GM19328 (cell line): ENCODE results near the gene RERE.
"Not testable (repeated sequence)": the region's sequence is repeated elsewhere in the genome, so short reads cannot be mapped to it uniquely, and the experiment has no call there.

Experiments used
- ATAC-seq: cut with Tn5 transposase; IDR thresholded peaks from one replicate; pipeline ENCODE4 v1.9.1; 2021; ENCODE audit warnings: mild to moderate bottlenecking, moderate library complexity; ENCODE audit not compliant: unreplicated experiment

Gene RERE

DNA sequence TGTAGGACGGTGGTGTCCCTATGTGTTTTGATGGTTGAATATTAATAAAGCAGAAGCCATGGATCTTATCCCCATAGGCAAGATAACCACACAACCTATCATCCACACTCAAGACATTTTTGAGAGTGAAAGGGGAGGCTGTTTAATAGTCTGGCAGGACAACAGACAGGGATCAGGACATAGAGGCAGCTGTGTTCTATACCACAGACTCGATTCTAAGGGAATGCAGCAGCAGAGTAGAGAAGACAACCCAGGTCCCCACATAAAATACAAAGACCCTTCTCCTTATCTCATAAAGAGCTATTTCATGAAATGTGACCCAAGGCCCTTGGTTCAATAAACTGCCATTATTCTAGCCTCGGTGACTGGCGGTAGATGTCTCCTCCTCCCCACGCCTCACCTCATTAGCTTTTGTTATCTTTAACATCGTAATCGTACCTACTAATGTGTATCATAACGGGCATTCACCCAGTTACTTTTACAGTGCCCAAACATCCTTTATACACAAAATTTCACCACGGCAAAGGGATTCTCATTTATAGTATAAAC, 196.3 kb downstream of the RERE start:
- ATAC-seq: not testable (repeated sequence)

DNA sequence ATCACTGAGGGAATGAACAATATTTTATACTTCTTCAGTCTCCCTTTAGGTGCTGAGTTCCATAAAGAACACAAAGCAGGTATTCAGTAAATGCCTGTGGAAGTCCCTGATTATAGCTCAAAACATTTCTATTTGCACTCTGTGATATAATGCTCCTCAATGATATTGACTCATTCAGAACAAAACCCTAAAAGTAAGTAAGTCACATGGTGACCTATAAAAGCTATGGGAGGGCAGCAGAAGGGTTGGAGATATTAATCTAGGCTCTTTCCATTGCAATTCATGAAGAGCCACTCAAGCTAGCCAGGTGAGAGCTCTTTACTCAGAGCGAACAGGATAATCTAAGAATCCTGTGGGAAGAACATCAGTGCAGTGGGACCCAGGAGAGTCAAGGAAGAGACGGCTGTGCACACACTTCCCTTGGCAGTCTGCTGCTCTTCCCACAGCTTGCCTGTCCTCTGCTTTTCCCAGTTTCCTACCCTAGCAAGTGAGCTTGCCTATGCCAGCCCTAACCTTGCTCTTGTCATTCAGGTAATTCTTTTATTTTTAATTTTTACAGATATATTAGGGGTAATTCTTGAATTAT, 197.4 kb downstream of the RERE start:
- ATAC-seq: not testable (repeated sequence)

DNA sequence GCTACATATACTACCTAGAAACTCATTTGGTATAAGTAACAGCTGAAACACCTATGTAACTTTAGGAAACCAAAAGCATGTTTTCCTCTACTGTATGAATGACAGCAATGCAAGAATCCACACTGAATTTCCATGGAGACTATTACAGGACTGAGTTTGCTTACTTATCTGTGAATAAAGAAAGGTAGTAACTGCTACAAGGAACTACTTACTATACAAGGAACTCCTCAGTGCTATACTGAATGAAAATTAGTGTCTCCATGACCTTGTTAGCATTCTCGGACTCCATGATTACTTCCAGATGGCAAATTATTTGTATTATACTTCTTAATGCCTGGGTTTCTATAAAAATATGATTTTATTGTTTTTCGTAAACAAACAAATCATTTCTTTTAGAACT, 198.0 kb downstream of the RERE start:
- not testable (repeated sequence) for ATAC-seq

DNA sequence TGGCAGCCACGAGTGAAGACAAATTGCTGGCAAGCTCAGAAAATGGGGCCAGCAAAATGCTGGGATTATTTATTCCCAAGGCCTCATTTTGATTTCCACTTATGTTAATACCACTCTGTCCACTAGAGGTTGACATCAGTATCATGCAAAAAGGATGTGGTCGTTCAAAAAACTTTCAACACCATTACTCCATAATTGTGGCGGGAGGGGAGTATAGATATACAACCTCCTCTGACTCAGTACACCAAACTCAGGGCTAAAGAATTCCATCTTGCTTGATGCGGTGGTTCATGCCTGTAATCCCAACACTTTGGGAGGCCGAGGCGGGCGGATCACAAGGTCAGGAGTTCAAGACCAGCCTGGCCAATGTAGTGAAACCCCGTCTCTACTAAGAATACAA, 200.6 kb downstream of the RERE start:
- ATAC-seq: not testable (repeated sequence)

DNA sequence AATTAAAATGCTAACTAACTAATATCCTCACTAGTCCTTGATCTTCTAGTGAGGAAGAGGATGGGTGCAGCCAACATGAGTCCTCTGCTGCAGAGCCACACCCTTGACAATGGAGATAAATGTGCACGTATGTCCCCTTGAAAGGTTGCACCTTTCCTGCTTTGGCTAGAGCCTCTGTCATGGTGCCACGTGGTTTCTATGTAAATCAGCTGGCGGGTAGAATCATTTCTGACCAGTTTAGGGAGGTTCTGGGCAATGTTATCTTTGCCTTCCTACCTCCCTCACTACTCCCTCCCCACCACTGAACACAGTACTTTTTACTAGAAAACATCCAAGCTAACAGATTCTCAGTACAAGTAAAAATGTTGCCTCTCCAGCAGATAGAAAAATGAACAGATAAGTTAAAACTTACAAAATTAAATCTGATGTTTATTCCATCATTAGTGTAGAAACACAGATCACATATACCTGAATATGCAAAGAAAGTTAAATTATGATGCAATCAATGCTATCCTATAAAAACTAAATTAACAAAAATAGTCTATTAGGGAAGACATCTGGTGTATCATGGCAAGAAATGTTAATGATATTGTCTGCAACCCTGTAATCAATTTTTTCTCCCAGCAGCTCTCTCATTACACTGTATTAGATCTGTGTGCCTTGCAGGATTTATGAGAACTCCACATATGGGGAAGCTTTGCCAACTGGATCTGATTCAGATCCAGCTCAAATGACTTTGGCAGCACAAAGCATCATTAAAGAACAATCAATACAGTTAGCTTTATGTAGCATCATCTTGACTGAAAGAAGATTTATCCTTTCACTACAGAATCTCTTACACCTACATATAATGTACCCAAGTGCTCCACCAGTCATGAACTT, 205.6 kb downstream of the RERE start:
- not testable (repeated sequence) for ATAC-seq

DNA sequence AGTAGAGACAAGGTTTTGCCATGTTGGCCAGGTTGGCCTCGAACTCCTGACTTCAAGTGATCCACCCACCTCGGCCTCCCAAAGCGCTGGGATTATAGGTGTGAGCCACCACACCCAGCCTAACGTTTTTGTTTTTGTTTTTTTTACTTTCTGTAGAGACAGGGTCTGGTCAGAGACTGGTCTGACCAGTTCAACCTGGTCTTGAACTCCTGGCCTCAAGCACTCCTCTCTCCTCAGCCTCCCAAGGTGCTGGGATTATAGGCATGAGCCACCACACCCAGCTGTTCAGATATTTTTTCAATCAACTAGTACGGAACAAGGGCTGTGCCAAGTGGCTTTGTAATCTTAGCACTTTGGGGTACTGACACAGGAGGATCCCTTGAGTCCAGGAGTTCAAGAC, 209.5 kb downstream of the RERE start:
- ATAC-seq: no peak

DNA sequence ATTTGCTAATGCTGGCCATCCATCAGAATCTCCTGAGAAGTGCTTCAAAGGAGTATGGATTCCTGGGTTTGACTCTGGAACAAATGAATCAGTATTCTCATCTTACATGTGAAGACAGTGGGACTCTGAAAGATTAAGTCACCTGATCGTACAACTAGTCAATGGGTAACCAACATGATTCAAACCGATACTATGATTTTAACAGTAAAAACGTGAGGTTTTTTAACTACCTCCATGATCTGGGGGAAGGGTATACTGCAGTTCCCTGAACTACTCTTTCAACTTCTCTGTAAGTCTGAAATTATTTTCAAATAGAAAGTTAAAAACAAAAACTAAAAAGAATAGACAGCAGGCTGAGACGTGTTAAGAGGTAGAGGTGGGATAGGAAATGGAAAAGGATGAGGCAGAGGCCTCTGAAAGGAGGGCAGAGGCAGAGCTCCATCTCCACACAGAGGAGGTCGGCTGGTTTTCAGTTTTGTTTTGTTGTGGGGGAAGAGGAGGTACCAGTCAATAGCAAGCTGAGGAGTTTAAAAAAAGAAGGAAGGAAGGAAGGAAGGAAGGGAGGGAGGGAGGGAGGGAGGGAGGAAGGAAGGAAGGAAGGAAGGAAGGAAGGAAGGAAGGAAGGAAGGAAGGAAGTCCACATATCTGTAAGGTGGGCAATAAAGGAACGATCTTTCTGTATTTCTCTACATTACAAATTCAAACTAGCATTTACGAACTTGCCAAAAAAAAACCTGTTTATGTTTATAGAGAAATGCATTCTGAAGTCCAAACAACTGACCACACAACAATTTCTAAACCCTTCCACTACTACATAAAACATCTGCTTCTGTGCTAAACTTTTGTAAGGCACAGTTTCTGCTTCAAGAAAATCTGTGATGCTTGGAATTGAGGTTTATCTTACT, 213.1 kb downstream of the RERE start:
- no peak for ATAC-seq

DNA sequence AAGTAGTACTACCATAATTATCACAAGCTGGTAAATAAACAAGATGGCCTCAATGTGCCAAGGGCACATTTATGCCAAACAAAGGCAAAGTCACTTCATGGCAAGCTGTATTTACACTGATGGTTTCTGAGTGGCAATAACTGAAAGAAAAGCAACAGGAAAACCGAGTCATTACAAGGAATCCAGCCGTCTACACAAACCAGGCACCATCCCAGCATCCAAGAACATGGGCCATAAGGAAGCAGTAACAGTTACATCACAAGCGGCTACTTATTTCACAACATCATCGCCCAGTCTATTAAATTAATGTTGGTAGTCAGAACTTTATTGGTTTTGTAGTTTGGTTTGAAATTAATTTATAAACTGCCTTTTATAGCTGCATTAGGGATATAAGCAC, 214.2 kb downstream of the RERE start:
- no peak for ATAC-seq

DNA sequence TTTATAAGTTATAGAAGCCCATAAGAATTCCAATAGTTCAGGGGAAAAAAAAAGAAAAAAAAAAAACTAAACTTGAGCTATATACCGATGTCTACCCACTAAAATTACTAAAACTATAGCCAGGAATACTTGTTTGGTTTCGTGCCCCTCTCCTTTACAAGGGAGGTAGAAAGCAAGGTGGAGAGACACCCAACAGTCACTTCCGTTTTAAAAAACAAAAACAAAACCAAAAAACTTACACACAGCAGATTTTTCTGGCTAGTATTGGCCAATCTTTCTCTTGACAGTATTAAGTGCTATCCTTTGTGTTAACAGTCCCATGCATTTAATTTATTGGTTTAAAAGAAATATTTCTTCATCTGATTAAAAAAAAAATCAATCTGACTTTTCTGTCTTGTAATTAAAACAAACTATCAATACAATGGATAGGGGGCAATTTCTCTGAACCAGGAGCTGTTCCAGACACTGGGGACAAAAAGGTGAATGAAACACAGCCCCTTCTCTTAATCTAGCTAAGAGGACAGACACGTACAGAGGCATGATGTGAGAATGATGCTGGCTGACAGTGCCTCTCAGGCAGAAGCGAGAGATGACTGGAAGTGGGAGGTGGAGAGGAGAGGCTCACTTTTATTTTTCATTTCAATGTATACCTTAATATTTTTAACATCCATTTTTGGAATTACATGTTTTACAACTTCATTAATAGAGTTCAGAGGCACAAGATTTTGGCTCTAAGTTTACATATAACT, 214.8 kb downstream of the RERE start:
- ATAC-seq: no peak

DNA sequence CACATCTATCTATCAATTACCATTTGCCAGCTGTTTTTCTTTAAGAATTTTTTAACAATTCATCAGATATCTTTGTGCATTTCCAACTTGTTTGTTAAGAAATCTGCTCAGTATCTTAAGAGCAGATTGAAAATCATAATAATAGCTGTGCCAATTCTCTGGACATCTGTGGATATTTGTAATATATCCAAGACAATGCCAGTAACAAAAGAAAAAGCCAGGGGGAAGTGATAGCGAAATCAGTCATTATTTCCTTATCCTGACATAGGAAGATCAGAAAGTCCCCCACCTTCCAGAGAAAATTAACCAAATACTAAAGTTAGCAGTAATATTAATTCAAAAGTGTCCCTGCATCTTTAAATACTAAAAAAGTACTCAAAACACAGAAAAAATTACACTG, 217.1 kb downstream of the RERE start:
- ATAC-seq: no peak

DNA sequence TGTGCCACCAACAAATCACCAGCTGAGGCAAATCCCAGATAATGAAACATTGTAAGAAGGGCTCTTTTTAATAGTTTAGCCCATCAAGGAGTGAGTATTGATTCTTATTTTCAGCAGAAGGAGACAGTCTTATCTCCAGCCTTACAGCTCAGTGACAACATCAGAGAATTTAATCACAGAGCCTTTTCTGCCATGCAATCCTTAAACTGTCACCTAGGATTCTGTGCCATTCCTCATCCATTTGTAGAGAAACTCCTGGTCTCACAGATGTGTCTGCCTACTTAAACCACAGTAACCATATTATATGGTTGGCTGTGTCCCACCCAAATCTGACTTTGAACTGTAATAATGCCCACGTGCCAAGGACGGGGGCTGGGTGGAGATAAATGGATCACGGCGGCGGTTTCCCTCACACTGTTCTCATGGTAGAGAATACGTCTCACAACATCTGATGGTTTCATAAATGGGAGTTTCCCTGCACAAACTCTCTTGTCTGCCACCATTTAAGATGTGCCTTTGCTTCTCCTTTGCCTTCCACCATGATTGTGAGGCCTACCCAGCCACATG, 217.7 kb downstream of the RERE start:
- ATAC-seq: no peak

DNA sequence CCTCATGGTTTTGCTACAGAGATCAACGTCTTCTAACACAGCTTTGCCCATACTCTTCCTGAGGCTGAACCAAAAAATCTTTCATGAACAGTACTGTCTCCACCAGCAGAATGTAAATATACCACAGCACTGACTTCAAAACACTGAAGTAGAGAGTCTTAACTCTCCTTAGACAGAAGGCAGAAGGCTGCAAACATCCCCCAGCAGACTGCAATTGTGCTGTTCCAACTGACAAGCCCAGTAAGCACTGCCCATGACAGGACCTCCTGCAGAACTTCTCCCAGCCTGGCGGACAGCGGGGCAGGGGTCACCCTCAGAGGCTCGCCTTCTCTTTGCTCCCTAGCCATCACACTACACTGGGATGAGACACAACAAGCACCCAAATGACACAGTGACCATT, 218.7 kb downstream of the RERE start:
- no peak for ATAC-seq

DNA sequence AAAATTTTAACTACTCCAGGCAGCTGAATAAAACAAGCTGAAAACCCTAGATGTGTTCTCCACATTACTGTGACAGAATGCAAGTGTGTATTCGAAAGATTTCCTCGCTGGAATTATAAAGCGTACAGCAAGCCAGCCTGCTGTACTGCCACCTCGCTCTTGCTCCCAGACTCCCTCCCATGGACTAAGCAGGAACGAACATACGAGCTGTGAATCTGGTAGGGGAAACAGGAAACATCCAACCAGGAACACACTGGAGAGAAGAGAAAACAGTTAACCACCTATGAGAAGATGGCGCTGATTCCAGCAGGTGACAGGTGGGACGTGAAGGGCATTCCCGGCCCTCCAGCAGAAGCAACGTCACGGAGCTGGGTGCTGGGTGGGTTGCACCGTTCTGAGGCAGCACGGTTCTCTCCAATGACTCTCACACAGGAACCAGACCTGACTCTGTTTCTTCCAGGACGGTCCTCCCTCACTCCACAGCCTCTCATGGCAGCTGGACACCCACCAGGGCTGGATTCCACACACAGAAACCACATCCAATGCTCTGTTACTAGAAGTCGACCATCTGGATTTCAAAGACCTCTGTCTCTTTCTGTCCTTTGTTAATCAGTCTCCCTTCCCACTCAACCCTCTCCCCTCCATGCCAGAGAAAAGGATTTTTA, 219.2 kb downstream of the RERE start:
- ATAC-seq: no peak

DNA sequence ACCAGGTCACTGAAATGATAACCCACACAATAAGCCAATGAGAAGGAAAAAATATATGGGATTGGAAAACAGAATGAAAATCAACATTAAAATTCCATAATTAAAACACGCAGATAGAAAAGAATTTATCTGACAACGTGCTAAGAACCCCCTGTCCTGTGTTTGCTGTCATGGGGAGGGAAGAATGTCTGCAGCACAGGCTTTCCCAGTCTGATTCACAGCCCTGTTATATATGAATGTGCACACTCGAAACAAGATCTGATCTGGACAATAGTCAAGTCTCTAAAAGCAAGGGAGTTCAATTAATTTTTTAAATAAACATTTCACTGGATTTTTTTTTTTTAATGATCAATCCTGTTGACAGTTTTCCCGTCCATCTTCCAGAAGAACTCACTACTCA, 220.0 kb downstream of the RERE start:
- no peak for ATAC-seq

DNA sequence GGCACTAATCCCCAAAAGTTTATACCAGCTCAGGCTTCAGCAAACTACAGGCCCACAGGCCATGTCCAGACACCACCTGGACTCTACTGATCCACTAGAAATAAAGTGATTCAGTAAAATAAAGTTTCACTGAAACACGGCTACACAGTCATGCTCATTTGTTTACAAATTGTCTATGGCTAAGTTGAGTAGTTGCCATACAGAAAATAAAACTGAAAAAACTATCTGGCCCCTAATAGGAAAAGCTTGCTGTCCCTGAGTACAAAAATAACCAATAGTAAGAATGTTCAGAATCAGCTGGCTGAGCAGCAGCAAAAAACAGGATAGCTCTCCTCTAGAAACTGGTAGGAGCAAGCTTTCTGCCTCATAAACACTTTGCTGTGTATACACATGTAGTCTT, 221.5 kb downstream of the RERE start:
- no peak for ATAC-seq

DNA sequence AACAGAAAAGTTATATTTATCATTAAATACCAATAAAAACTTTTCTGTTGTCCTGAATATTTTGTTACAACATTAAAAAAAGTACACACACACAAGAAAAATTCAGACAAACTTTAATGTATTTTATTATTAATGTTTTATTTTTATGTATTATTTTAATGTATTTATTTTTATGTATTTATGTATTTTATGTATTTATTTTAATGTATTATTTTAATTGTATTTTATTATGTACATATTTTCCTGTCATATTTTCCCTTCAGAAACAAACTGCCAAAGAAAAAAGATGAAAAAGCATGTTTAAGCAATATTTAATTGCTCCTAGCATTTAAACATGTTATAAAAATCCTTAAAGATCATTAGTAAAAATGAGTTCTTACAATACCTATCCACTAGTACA, 222.1 kb downstream of the RERE start:
- no peak for ATAC-seq

DNA sequence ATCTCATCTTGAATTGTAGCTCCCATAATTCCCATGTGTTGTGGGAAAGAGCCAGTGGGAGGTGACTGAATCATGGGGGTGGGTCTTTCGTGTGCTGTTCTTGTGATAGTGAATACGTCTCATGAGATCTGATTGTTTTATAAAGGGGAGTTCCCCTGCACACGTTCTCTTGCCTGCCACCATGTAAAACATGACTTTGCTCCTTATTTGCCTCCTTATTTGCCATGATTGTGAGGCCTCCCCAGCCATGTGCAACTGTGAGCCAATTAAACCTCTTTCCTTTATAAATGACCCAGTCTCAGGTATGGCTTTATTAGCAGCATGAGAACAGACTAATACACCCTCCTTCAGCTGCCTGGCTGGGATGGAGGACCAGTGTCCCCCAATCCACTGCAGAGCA, 224.1 kb downstream of the RERE start:
- not testable (repeated sequence) for ATAC-seq

DNA sequence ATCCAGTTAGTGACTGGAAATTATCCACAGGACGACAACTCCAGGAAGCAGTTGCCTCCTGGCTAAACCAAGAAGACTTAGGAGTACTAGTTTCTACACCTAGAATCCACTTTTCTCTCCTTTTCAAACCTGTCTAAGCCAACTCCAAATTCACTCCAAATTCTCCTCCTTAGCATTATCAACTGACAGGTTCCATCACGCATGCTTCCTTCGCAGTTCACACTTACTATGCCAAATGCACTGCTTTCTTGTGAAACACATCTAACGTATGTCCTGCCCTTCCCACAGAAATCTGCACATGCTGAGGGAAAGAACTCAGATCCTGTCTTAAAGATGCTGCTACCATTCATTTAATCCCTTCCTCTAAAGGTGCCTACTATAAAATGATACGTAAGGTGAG, 225.9 kb downstream of the RERE start:
- no peak for ATAC-seq

DNA sequence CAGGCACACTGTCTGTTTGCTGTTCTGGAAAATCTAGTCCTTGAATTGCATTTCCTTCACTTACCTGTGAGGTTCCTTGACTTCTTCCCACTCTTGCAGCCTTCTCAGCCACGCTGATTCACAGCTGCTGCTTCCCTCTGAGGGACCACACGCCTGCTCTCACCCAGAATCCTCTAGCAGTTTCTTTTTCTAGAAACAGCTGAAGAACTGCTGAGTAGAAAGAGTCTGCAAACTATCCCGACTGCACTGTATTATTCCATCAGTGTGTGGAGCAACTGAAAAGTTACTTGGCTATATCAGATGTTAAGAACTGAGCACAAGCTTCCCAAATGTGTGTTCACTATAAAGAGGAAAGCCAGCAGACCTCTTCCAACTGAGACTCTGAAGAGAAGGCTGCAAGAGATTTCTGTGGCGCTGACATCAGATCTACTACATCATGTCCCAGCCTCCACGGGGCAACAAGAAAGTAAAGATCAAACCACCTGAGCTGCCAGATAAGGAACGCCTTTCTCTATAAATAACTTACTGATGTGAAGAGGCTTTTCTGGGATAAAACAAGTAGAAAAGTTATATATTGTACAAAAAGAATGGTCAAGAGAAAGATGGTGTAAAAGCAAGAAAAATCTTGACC, 226.6 kb downstream of the RERE start:
- ATAC-seq: no peak
